Mesenteric fat pad (tissue), 1 donor: ENCODE data around the gene TOMM20L. TPM values are rescaled to one million over a fixed set of nuclear protein-coding genes. Genes with fewer than 3 reads are reported as not detected.
A peak's percentile ranks its signal among the peaks of the same experiment; 100 is the strongest.

ENCODE experiments used
- DNase-seq: peaks from one replicate; pipeline ENCODE4 v3.0.0-alpha.2; 2020; ENCODE audit warnings: low spot score
- total RNA-seq: library from RNA; stranded (reverse); fragmentation: NEBNext Ultra II Directional; extraction: Animal tissue kit (Norgen Biotek cat#: 25700); gene quantifications from one replicate; pipeline ENCODE4 v1.2.1, GENCODE V29; 2021
- donor health status: DM: yes; HTN: yes; CAD: no.

TOMM20L gene
- total RNA-seq, 1 donor from 2014 or later = not detected

- DNase-seq = no peak
These were observed 31.0 kb downstream of the TOMM20L start for GRCh38 chr14:58426670-58427280.

DNA sequence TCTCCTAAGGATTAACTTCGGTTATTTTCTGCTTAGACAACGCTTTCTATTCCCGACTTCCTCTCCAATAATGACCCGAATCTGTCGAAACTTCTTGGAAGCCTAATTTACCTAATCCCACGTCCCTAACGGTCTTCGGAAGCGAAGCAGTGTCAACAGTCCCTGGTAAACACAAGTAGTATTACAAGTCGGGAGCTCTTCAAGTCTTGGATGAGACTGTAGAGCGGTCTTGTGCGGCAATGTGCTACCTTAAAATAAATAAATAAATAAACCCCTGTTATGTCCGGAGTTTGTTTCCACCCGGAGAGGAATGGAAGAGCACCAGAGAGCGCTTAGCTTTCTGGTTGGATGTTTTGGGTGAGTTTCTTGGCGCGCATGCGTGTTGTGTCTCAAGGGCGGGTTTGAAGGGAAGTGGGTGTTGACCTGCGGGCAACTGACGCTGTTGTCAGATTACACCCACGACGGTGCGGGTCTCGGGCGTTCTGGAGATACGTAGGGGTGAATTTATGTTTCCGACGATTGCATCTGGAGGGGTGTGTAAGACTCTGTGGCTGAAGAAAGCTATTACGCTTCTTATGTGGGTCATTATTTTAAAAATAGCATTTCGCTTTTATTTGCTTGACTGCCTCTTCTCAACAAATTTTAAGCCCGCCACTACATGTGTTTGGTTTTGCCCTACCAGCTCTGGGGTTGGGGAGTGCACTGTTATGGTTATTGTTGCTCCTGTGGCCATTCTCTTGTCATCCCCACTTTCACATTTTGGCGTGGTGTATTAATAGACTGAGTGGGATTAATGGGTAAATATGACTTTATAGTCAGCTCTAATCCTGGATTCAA, 31.8 kb downstream of the TOMM20L start, which contains the start of the genes KIAA0586 and TIMM9:
Gene KIAA0586 (plus strand): TSS at position 439 of the 837 bp plus-strand sequence. CDS start 546 bp downstream, outside the sequence.
Gene TIMM9 (minus strand): TSS at position 251 of the 837 bp plus-strand sequence. CDS start 15,586 bp downstream, outside the sequence.
- DNase-seq = peak; percentile 98

DNA sequence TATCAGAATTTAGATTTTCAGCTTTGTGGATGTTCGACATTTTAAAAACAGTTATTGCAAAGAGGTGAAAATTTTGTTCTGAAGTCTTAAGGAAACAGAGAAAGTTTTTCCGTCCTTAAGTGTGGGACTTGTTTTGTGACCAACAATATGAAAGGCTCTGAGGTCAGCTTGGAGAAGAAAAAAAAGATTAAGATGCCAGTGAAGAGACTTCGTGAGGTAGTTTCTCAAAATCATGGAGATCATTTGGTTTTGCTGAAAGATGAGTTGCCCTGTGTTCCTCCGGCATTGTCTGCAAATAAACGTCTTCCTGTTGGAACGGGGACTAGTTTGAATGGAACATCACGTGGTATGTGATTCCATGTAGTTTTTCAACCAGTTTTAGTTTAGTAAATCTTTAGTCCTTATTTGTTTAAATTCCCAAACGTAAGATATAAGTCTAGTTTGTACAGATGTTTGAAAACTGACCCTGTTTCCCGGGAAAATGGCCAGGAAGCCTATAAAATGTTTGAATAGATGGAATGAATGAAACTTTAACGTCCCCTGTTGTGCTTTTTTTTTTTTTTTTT, 32.5 kb downstream of the TOMM20L start:
- no peak for DNase-seq

DNA sequence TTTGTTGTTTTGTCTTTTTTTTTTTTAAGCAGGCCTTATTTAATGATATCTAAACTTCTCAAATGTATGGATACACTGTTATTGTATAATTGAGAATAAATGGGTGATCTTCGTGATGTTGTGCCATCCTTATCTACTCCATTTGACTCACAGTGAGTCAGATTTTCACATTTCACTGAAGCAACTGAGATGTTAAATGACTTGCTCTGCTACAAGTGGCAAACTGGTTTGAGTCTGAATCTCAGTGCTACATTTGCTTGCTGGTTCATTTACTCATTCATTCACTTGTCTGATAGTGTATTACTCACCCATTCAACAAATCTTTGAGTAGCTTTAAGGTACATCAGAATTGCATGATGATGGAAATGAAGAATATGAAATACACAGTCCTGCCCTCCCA, 34.4 kb downstream of the TOMM20L start:
- no peak for DNase-seq

GRCh38 chr14:58439476-58439875, 43.7 kb downstream of the TOMM20L start:
- DNase-seq = no peak

DNA sequence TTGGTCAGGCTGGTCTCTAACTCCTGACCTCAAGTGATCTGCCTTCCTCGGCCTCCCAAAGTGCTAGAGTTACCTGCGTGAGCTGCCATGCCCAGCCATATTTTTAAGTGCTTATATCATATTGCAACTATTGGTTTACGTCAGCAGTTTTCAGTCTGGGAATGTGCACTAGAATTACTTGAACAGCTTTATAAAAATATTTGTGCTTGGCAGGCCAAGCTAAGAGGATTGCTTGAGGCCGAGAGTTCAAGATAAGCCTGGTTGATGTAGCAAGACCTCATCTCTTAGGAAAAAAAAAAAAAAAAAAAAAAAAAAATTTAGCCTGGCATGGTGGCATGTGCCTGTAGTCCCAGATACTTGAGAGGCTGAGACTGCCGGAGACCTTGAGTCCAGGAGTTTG, 48.9 kb downstream of the TOMM20L start:
- DNase-seq = no peak

GRCh38 chr14:58455593-58456265, 60.0 kb downstream of the TOMM20L start:
- DNase-seq = no peak

Other genes with a start within 250 kb of the TOMM20L start
- 3.4 TPM for gene ARMH4, start 243.7 kb upstream of the TOMM20L start, total RNA-seq
- gene ACTR10, start 195.8 kb upstream of the TOMM20L start, total RNA-seq = 60.0 TPM
- 165 TPM for gene PSMA3, start 151.1 kb upstream of the TOMM20L start, total RNA-seq
- gene ARID4A, start 97.4 kb upstream of the TOMM20L start, total RNA-seq = 28.6 TPM
- gene TIMM9, start 31.6 kb downstream of the TOMM20L start, total RNA-seq = 41.8 TPM
- 13.3 TPM for gene KIAA0586, start 31.8 kb downstream of the TOMM20L start, total RNA-seq
- 3.7 TPM for gene DACT1, start 242.0 kb downstream of the TOMM20L start, total RNA-seq